Esophagus squamous epithelium (tissue), 5 donors: ENCODE data around the gene GALNS. TPM values are rescaled to one million over a fixed set of nuclear protein-coding genes. Genes with fewer than 3 reads are reported as not detected.
"Not testable (repeated sequence)": the region's sequence is repeated elsewhere in the genome, so short reads cannot be mapped to it uniquely, and the experiment has no call there.

Experiments used
- DNase-seq: peaks from one replicate; lab custom pipeline; 2025; lab: John Stamatoyannopoulos, UW
- H3K27ac ChIP-seq, 4 donors: fragments of 200-600 bp; sonication (generic); one replicate each; pipeline ENCODE4 v1.5.1; 2016 to 2019; ENCODE audit warnings: mild to moderate bottlenecking in 1 of 4
- H3K27me3 ChIP-seq, 4 donors: fragments of 200-600 bp; sonication (generic); 1 replicate in 3 of 4; 2 replicates in 1 of 4; pipeline versions ENCODE4 v1.5.1 to v1.6.0; 2017 to 2021; ENCODE audit warnings: antibody characterized with exemption in 1 of 4
- H3K36me3 ChIP-seq, 3 donors: fragments of 200-600 bp; sonication (generic); one replicate each; pipeline ENCODE4 v1.5.1; 2016 to 2019
- H3K4me1 ChIP-seq, 3 donors: fragments of 200-600 bp; sonication (generic); one replicate each; pipeline ENCODE4 v1.5.1; 2017 to 2019
- H3K4me3 ChIP-seq, 4 donors: fragments of 200-600 bp; sonication (generic); 1 replicate in 3 of 4; 2 replicates in 1 of 4; pipeline ENCODE4 v1.5.1; 2016 to 2019; ENCODE audit warnings: mild to moderate bottlenecking in 2 of 4, moderate library complexity in 1 of 4
- H3K9me3 ChIP-seq, 3 donors: fragments of 200-600 bp; sonication (generic); one replicate each; pipeline ENCODE4 v1.5.1; 2016 to 2019
- CTCF ChIP-seq, 6 experiments: fragments of 450-650 bp in 4 of 6; fragments of 200-600 bp in 2 of 6; sonication (generic) in 2 of 6; IDR thresholded peaks; one replicate each; pipeline ENCODE4 v1.5.1; 2016 to 2019; ENCODE audit warnings: antibody characterized with exemption in 6 of 6, mild to moderate bottlenecking in 4 of 6, moderate library complexity in 4 of 6
- POLR2A ChIP-seq, 4 donors: fragments of 450-650 bp; IDR thresholded peaks; one replicate each; pipeline ENCODE4 v1.6.1; 2017; ENCODE audit warnings: antibody characterized with exemption in 4 of 4, mild to moderate bottlenecking in 4 of 4, moderate library complexity in 3 of 4
- WGBS, 2 donors: methylation state at CpG; one replicate each; pipeline ENCODE4 v1.1.5; 2018; 5-methylcytosine and 5-hydroxymethylcytosine counted together
- intact Hi-C: fragments of 100-400 bp; cut with DNase I; formaldehyde crosslinking; loops from one replicate; pipeline ENCODE4 v1.15.0; 2022
- total RNA-seq, 4 donors: library from RNA; depleted of rRNA; stranded (reverse); fragments of >200 nt; gene quantifications; one replicate each; pipeline ENCODE4 v1.1.0, GENCODE V29; 2016
- donor health status: DM: yes; HTN: yes; CAD: no.

Gene GALNS
- total RNA-seq, 4 donors from 2014 or later = 9.5 to 24.2 (median 20.5) TPM

- intact Hi-C loops = no loop called here
- DNase-seq = no peak
- TF ChIP-seq POLR2A (IDR thresholded peaks at IDR 0.05) = no peak
- no peak for TF ChIP-seq CTCF (IDR thresholded peaks at IDR 0.05)
- no peaks in the 10 kb centered on the region for H3K36me3 ChIP-seq
- 90% methylated on average over 2 of the region's 19 CpGs; no CpG with 5 or more reads in 1 of the 2 donors for WGBS, 2 donors
- H3K27me3 ChIP-seq = peaks cover 0 to 10% (median 0%) of the 10 kb centered on the region in 4 donors
- H3K4me1 ChIP-seq = peaks cover 0 to 4% (median 0%) of the 10 kb centered on the region in 3 donors
- H3K9me3 ChIP-seq = no peaks in the 10 kb centered on the region
- no peak overlapping the region for H3K27ac ChIP-seq
- no peak overlapping the region for H3K4me3 ChIP-seq
Observed at GRCh38 chr16:88893127-88893968, 36.6 kb upstream of the GALNS start.

- H3K9me3 ChIP-seq = no peaks in the 10 kb centered on the region
- intact Hi-C loops = no loop called here
- H3K27ac ChIP-seq = no peak overlapping the region
- DNase-seq = no peak
- H3K36me3 ChIP-seq = no peaks in the 10 kb centered on the region
- no peak for TF ChIP-seq CTCF (IDR thresholded peaks at IDR 0.05)
- no peak overlapping the region for H3K4me3 ChIP-seq
- H3K27me3 ChIP-seq = peaks cover 0 to 6% (median 0%) of the 10 kb centered on the region in 4 donors
- 81 to 83% methylated on average over 3 to 9 of the region's 20 CpGs for WGBS, 2 donors
- H3K4me1 ChIP-seq = peaks cover 0 to 16% (median 5%) of the 10 kb centered on the region in 3 donors
Observed at GRCh38 chr16:88892065-88892464, 35.3 kb upstream of the GALNS start.

- Histone ChIP-seq H3K27me3 (peaks cover 0 to 6% (median 0%) of the 10 kb centered on the region in 4 donors), H3K4me3 (no peak overlapping the region), H3K27ac (no peak overlapping the region), H3K36me3 (no peaks in the 10 kb centered on the region), H3K4me1 (peaks cover 0 to 26% (median 5%) of the 10 kb centered on the region in 3 donors), H3K9me3 (no peaks in the 10 kb centered on the region)
- TF ChIP-seq CTCF (IDR thresholded peaks at IDR 0.05) (no peak), POLR2A (IDR thresholded peaks at IDR 0.05) (no peak)
- DNase-seq = no peak
- 80 to 92% methylated on average over 11 to 16 of the region's 16 CpGs for WGBS, 2 donors
- intact Hi-C loops = no loop called here
Observed at GRCh38 chr16:88891083-88891482, 34.3 kb upstream of the GALNS start.

- H3K4me3 ChIP-seq, H3K27ac ChIP-seq, H3K36me3 ChIP-seq, DNase-seq, H3K27me3 ChIP-seq, intact Hi-C loops, H3K9me3 ChIP-seq: not testable (repeated sequence)
- 88 to 94% methylated on average over 8 to 38 of the region's 48 CpGs for WGBS, 2 donors
- peaks cover 0 to 33% (median 5%) of the 10 kb centered on the region in 3 donors for H3K4me1 ChIP-seq
Observed at GRCh38 chr16:88889702-88890352, 33.1 kb upstream of the GALNS start.

- Histone ChIP-seq H3K27me3 (peaks cover 0 to 6% (median 0%) of the 10 kb centered on the region in 4 donors), H3K27ac (peak overlapping the region in 2 of 4 donors; percentile 53 to 55), H3K4me3 (no peak overlapping the region), H3K4me1 (peaks cover 0 to 33% (median 5%) of the 10 kb centered on the region in 3 donors), H3K9me3 (no peaks in the 10 kb centered on the region), H3K36me3 (peaks cover 0 to 13% (median 0%) of the 10 kb centered on the region in 3 donors)
- TF ChIP-seq CTCF (IDR thresholded peaks at IDR 0.05) (no peak), POLR2A (IDR thresholded peaks at IDR 0.05) (no peak)
- DNase-seq = no peak
- 57 to 61% methylated on average over 11 to 12 of the region's 30 CpGs for WGBS, 2 donors
- intact Hi-C loops = no loop called here
Observed at GRCh38 chr16:88888461-88889387, 32.0 kb upstream of the GALNS start.
